ENCODE data around the gene LITAF.
"Not testable (repeated sequence)": the region's sequence is repeated elsewhere in the genome, so short reads cannot be mapped to it uniquely, and the experiment has no call there.

Gene LITAF

GRCh38 chr16:11513366-11513765 lies 73.4 kb downstream of the LITAF start:
- not testable (repeated sequence) for DNase-seq

GRCh38 chr16:11511801-11512200 lies 74.9 kb downstream of the LITAF start:
- no peak for DNase-seq

GRCh38 chr16:11511328-11511727 lies 75.4 kb downstream of the LITAF start:
- DNase-seq = no peak

- DNase-seq = no peak
Observed at GRCh38 chr16:11510178-11510973, 76.3 kb downstream of the LITAF start.

- no peak for DNase-seq
Observed at GRCh38 chr16:11507991-11508390, 78.7 kb downstream of the LITAF start.

GRCh38 chr16:11507350-11507749 lies 79.4 kb downstream of the LITAF start:
- no peak for DNase-seq

- no peak for DNase-seq
Observed at GRCh38 chr16:11506741-11507305, 79.9 kb downstream of the LITAF start.

GRCh38 chr16:11504261-11504660 lies 82.5 kb downstream of the LITAF start:
- DNase-seq = not testable (repeated sequence)

GRCh38 chr16:11503566-11503965 lies 83.2 kb downstream of the LITAF start:
- no peak for DNase-seq

GRCh38 chr16:11502239-11502638 lies 84.5 kb downstream of the LITAF start:
- no peak for DNase-seq

- no peak for DNase-seq
Observed at GRCh38 chr16:11501632-11502031, 85.1 kb downstream of the LITAF start.

GRCh38 chr16:11500700-11501346 lies 85.9 kb downstream of the LITAF start:
- no peak for DNase-seq

- no peak for DNase-seq
Observed at GRCh38 chr16:11499295-11500089, 87.2 kb downstream of the LITAF start.

GRCh38 chr16:11498683-11499082 lies 88.0 kb downstream of the LITAF start:
- DNase-seq = no peak

GRCh38 chr16:11497851-11498289 lies 88.8 kb downstream of the LITAF start:
- DNase-seq = no peak

Measured in NCI-H187 (cell line).